T-helper 1 cell treated with Interleukin-12 subunit alpha and Interleukin-12 subunit beta and Interleukin-4 antibody, amounts not matched to agents 30 ng/mL and 1 ng/mL, for 36 hours (primary cell): ENCODE results near the gene RGS3. TPM values are rescaled to one million over a fixed set of nuclear protein-coding genes. Genes with fewer than 3 reads are reported as not detected.

ENCODE experiments used
- intact Hi-C: fragments of 100-400 bp; cut with micrococcal nuclease; formaldehyde crosslinking; loops from one replicate; pipeline ENCODE4 v1.15.1; 2024
- total RNA-seq: library from RNA; stranded (reverse); gene quantifications from 2 replicates; pipeline ENCODE4 v1.2.3, GENCODE V29; 2022

Gene RGS3
- total RNA-seq, 1 donor from 2014 or later: 35.9 TPM

GRCh38 chr9:113528088-113528487 lies 64.6 kb downstream of the RGS3 start:
- intact Hi-C loops: no loop called here

- intact Hi-C loops: no loop called here
Measured at GRCh38 chr9:113528811-113529210, 65.3 kb downstream of the RGS3 start.

GRCh38 chr9:113529336-113530009 lies 65.9 kb downstream of the RGS3 start:
- intact Hi-C loops: no loop called here

- intact Hi-C loops: no loop called here
Measured at GRCh38 chr9:113530022-113530635, 66.6 kb downstream of the RGS3 start.

- intact Hi-C loops: no loop called here
Measured at GRCh38 chr9:113530942-113531341, 67.4 kb downstream of the RGS3 start.

- intact Hi-C loops: no loop called here
Measured at GRCh38 chr9:113531919-113532808, 68.6 kb downstream of the RGS3 start.

GRCh38 chr9:113532809-113533190 lies 69.3 kb downstream of the RGS3 start:
- intact Hi-C loops: no loop called here

GRCh38 chr9:113533335-113534225 lies 70.1 kb downstream of the RGS3 start:
- intact Hi-C loops: no loop called here

- intact Hi-C loops: no loop called here
Measured at GRCh38 chr9:113535756-113536155, 72.2 kb downstream of the RGS3 start.

- intact Hi-C loops: no loop called here
Measured at GRCh38 chr9:113536166-113536482, 72.6 kb downstream of the RGS3 start.

GRCh38 chr9:113536483-113537228 lies 73.1 kb downstream of the RGS3 start:
- intact Hi-C loops: no loop called here

- intact Hi-C loops: no loop called here
Measured at GRCh38 chr9:113537229-113537810, 73.8 kb downstream of the RGS3 start.

- intact Hi-C loops: no loop called here
Measured at GRCh38 chr9:113538131-113538530, 74.6 kb downstream of the RGS3 start.

GRCh38 chr9:113538701-113539430 lies 75.3 kb downstream of the RGS3 start:
- intact Hi-C loops: no loop called here

GRCh38 chr9:113540466-113540865 lies 76.9 kb downstream of the RGS3 start:
- intact Hi-C loops: no loop called here

- intact Hi-C loops: no loop called here
Measured at GRCh38 chr9:113541019-113541900, 77.7 kb downstream of the RGS3 start.

- intact Hi-C loops: no loop called here
Measured at GRCh38 chr9:113542006-113542405, 78.5 kb downstream of the RGS3 start.

GRCh38 chr9:113542741-113543140 lies 79.2 kb downstream of the RGS3 start:
- intact Hi-C loops: no loop called here
